RWPE1 (cell line): ENCODE results near the gene ME3.

Experiments
- CTCF ChIA-PET: fragments of 350-600 bp; sonication (Branson Sonifier 250); formaldehyde crosslinking; extraction: SDS; loops from one replicate; lab custom pipeline; 2021; lab: Yijun Ruan, JAX
- POLR2A ChIA-PET: fragments of 400-600 bp; formaldehyde crosslinking; extraction: SDS; loops from one replicate; lab custom pipeline; 2020; ENCODE audit warnings: antibody characterized with exemption; ENCODE audit not compliant: low non-redundant PET; lab: Yijun Ruan, JAX
- DNase-seq: peaks from one replicate; pipeline ENCODE4 v3.0.0; 2012; ENCODE audit warnings: low spot score
- H3K27ac ChIP-seq: fragments of 450-650 bp; 2 replicates; pipeline ENCODE4 v1.5.1; 2017
- CTCF ChIP-seq: fragments of 450-650 bp; conservative IDR thresholded peaks from 2 replicates; pipeline ENCODE4 v1.5.1; 2017; ENCODE audit warnings: low read depth, mild to moderate bottlenecking

ME3 gene

GRCh38 chr11:86704710-86705109 lies 32.3 kb upstream of the ME3 start:
- H3K27ac ChIP-seq: no peak overlapping the region
- ChIA-PET CTCF (interaction anchor here (0.6 kb wide), 1 partner anchor 105 kb away, joined by 3 read pairs; no protein-coding TSS in a partner anchor), POLR2A (no interaction called here)
- no peak for DNase-seq
- TF ChIP-seq CTCF: no peak

GRCh38 chr11:86703987-86704386 lies 31.6 kb upstream of the ME3 start:
- no peak overlapping the region for H3K27ac ChIP-seq
- POLR2A ChIA-PET: no interaction called here
- DNase-seq: no peak
- TF ChIP-seq CTCF: no peak
- CTCF ChIA-PET: interaction anchor here (0.6 kb wide), 1 partner anchor 105 kb away, joined by 3 read pairs; no protein-coding TSS in a partner anchor

GRCh38 chr11:86702220-86702983 lies 30.0 kb upstream of the ME3 start:
- POLR2A ChIA-PET: no interaction called here
- TF ChIP-seq CTCF: no peak
- DNase-seq: no peak
- H3K27ac ChIP-seq: no peak overlapping the region
- CTCF ChIA-PET: no interaction called here

- DNase-seq: no peak
- ChIA-PET CTCF (no interaction called here), POLR2A (no interaction called here)
- no peak for TF ChIP-seq CTCF
- no peak overlapping the region for H3K27ac ChIP-seq
Observed at GRCh38 chr11:86699040-86699791, 26.8 kb upstream of the ME3 start.

- ChIA-PET POLR2A (no interaction called here), CTCF (no interaction called here)
- no peak for TF ChIP-seq CTCF
- DNase-seq: no peak
- no peak overlapping the region for H3K27ac ChIP-seq
Observed at GRCh38 chr11:86698639-86699038, 26.2 kb upstream of the ME3 start.

- H3K27ac ChIP-seq: peak overlapping the region; percentile 73
- DNase-seq: no peak
- ChIA-PET POLR2A (no interaction called here), CTCF (interaction anchor here (0.6 to 0.7 kb wide), 3 partner anchors 71 to 454 kb away, joined by 3 read pairs; no protein-coding TSS in a partner anchor)
- TF ChIP-seq CTCF: no peak
Observed at GRCh38 chr11:86696451-86696850, 24.0 kb upstream of the ME3 start.
